Lower lobe of right lung (tissue), 2 donors: ENCODE data around the gene PDE4D. TPM values are rescaled to one million over a fixed set of nuclear protein-coding genes. Genes with fewer than 3 reads are reported as not detected.

Experiments
- ATAC-seq, 2 donors: fragments of 200-7000 bp; cut with Tn5 transposase; one replicate each; pipeline ENCODE4 v1.9.1; 2020 to 2022; ENCODE audit warnings: mild to moderate bottlenecking in 2 of 2, moderate library complexity in 2 of 2
- DNase-seq: peaks from one replicate; pipeline ENCODE4 v3.0.0-alpha.2; 2020
- H3K27ac ChIP-seq: fragments of 200-600 bp; one replicate; pipeline ENCODE4 v1.8.0; 2022
- H3K27me3 ChIP-seq: fragments of 200-600 bp; one replicate; pipeline ENCODE4 v1.8.0; 2022; ENCODE audit warnings: low read depth
- H3K36me3 ChIP-seq: fragments of 200-600 bp; one replicate; pipeline ENCODE4 v1.8.0; 2022; ENCODE audit warnings: mild to moderate bottlenecking
- H3K4me1 ChIP-seq: fragments of 200-600 bp; one replicate; pipeline ENCODE4 v1.8.0; 2022
- H3K4me3 ChIP-seq: fragments of 200-600 bp; one replicate; pipeline ENCODE4 v1.8.0; 2022; ENCODE audit warnings: mild to moderate bottlenecking
- H3K9me3 ChIP-seq: fragments of 200-600 bp; one replicate; pipeline ENCODE4 v1.8.0; 2022
- CTCF ChIP-seq: fragments of 200-600 bp; IDR thresholded peaks from one replicate; pipeline ENCODE4 v1.8.0; 2022; ENCODE audit warnings: antibody characterized with exemption, mild to moderate bottlenecking
- intact Hi-C: fragments of 100-400 bp; cut with DNase I; formaldehyde crosslinking; loops from one replicate; pipeline ENCODE4 v1.11.0; 2022
- total RNA-seq: library from RNA; stranded (reverse); fragmentation: NEBNext Ultra II Directional; extraction: Animal tissue kit (Norgen Biotek cat#: 25700); gene quantifications from one replicate; pipeline ENCODE4 v1.2.1, GENCODE V29; 2021
- donor health status: DM: no; HTN: yes; CAD: no; lungs with severe emphysema.

Gene PDE4D
- total RNA-seq, 1 donor from 2014 or later, result 71.3 TPM

- no peak for TF ChIP-seq CTCF
- H3K27ac ChIP-seq, result no peak overlapping the region
- no peaks in the 10 kb centered on the region for H3K9me3 ChIP-seq
- H3K4me3 ChIP-seq, result no peak overlapping the region
- ATAC-seq, result no peak
- no peaks in the 10 kb centered on the region for H3K4me1 ChIP-seq
- intact Hi-C loops, result no loop called here
- DNase-seq, result no peak
- no peaks in the 10 kb centered on the region for H3K27me3 ChIP-seq
- H3K36me3 ChIP-seq, result no peaks in the 10 kb centered on the region
Observed at GRCh38 chr5:59741599-59741998, 151.9 kb downstream of the PDE4D start.

GRCh38 chr5:59738024-59738423 is 155.5 kb downstream of the PDE4D start:
- Histone ChIP-seq H3K9me3 (no peaks in the 10 kb centered on the region), H3K27ac (no peak overlapping the region), H3K4me3 (no peak overlapping the region), H3K27me3 (no peaks in the 10 kb centered on the region), H3K36me3 (no peaks in the 10 kb centered on the region), H3K4me1 (no peaks in the 10 kb centered on the region)
- intact Hi-C loops, result no loop called here
- DNase-seq (no peak), ATAC-seq (no peak)
- no peak for TF ChIP-seq CTCF

DNA sequence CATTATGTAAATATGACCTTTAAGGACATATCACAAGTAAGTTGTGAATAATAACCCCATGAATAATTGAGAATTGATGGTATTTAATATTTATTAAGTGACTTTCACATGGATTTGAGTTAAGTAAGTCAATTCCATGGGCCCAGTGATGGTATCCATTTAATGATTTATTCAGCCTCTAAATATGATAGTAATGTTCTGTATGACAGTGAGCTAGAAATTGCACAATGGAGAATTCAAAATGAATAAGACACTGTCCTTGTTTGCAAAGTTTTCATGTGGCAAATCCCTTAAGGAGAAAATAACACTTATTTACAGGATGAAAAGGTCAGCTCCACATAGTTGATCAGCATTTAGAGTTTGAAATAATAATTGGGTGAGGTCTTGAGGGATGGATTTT is 160.7 kb downstream of the PDE4D start:
- intact Hi-C loops, result no loop called here
- Histone ChIP-seq H3K27me3 (no peaks in the 10 kb centered on the region), H3K9me3 (no peaks in the 10 kb centered on the region), H3K36me3 (no peaks in the 10 kb centered on the region), H3K4me3 (no peak overlapping the region), H3K4me1 (no peaks in the 10 kb centered on the region), H3K27ac (no peak overlapping the region)
- no peak for TF ChIP-seq CTCF
- no peak for DNase-seq
- ATAC-seq, result no peak

DNA sequence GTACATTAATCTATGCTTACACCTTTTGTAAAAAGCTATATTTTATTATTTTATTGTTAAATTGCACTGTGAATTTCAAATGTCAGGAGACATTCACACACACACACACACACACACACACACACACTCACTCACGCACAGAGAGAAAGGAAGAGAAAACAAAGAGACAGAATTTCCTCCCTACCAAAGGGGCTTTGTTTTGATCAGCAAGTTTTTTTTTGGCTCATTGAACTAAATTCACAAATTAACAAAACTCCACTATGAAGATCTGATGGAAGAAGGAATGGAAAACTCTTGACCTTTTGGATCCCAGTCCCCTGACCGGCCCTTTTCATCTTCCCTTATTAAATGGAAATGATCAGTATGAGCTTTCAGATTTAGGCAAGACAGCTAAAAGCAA is 161.2 kb downstream of the PDE4D start:
- TF ChIP-seq CTCF, result no peak
- Histone ChIP-seq H3K27me3 (no peaks in the 10 kb centered on the region), H3K4me3 (no peak overlapping the region), H3K4me1 (no peaks in the 10 kb centered on the region), H3K36me3 (no peaks in the 10 kb centered on the region), H3K9me3 (no peaks in the 10 kb centered on the region), H3K27ac (no peak overlapping the region)
- intact Hi-C loops, result no loop called here
- no peak for ATAC-seq
- no peak for DNase-seq

- Histone ChIP-seq H3K9me3 (no peaks in the 10 kb centered on the region), H3K4me3 (no peak overlapping the region), H3K36me3 (no peaks in the 10 kb centered on the region), H3K27me3 (no peaks in the 10 kb centered on the region), H3K4me1 (no peaks in the 10 kb centered on the region), H3K27ac (no peak overlapping the region)
- intact Hi-C loops, result no loop called here
- no peak for TF ChIP-seq CTCF
- ATAC-seq, result no peak
- no peak for DNase-seq
Observed at GRCh38 chr5:59731809-59732208, 161.7 kb downstream of the PDE4D start.

- Histone ChIP-seq H3K4me1 (no peaks in the 10 kb centered on the region), H3K27ac (no peak overlapping the region), H3K4me3 (no peak overlapping the region), H3K36me3 (no peaks in the 10 kb centered on the region), H3K27me3 (no peaks in the 10 kb centered on the region), H3K9me3 (no peaks in the 10 kb centered on the region)
- TF ChIP-seq CTCF, result no peak
- no peak for DNase-seq
- intact Hi-C loops, result no loop called here
- no peak for ATAC-seq
Observed at GRCh38 chr5:59729820-59730219, 163.7 kb downstream of the PDE4D start.
